ES-I3 (cell line): ENCODE results near the gene SNRPB2.

Source experiments
- H3K36me3 ChIP-seq: 2 replicates; pipeline ENCODE4 v1.6.1; 2013; ENCODE audit warnings: mild to moderate bottlenecking, low read length, control low read depth, moderate library complexity; ENCODE audit not compliant: insufficient read depth
- H3K4me1 ChIP-seq: 2 replicates; pipeline ENCODE4 v1.6.1; 2013; ENCODE audit warnings: mild to moderate bottlenecking, control low read depth, low read length; ENCODE audit not compliant: insufficient read depth
- H3K9ac ChIP-seq: 2 replicates; pipeline ENCODE4 v1.6.1; 2013; ENCODE audit warnings: low read depth, mild to moderate bottlenecking, low read length, moderate library complexity
- H3K9me3 ChIP-seq: 2 replicates; pipeline ENCODE4 v1.6.1; 2013; ENCODE audit warnings: mild to moderate bottlenecking, low read length, moderate library complexity; ENCODE audit not compliant: control insufficient read depth, insufficient read depth

The SNRPB2 gene

GRCh38 chr20:16749573-16749972, 19.7 kb downstream of the SNRPB2 start:
- no peaks in the 10 kb centered on the region for H3K9me3 ChIP-seq
- H3K4me1 ChIP-seq, result no peaks in the 10 kb centered on the region
- no peaks in the 10 kb centered on the region for H3K36me3 ChIP-seq
- H3K9ac ChIP-seq, result no peak overlapping the region

GRCh38 chr20:16752082-16752481, 22.3 kb downstream of the SNRPB2 start:
- Histone ChIP-seq H3K9me3 (peaks cover 13% of the 10 kb centered on the region), H3K4me1 (no peaks in the 10 kb centered on the region), H3K9ac (no peak overlapping the region), H3K36me3 (no peaks in the 10 kb centered on the region)

GRCh38 chr20:16752901-16753300, 23.1 kb downstream of the SNRPB2 start:
- Histone ChIP-seq H3K9ac (no peak overlapping the region), H3K4me1 (no peaks in the 10 kb centered on the region), H3K9me3 (peaks cover 15% of the 10 kb centered on the region), H3K36me3 (no peaks in the 10 kb centered on the region)

GRCh38 chr20:16758454-16759180, 28.8 kb downstream of the SNRPB2 start:
- Histone ChIP-seq H3K4me1 (peaks cover 9% of the 10 kb centered on the region), H3K9me3 (peaks cover 15% of the 10 kb centered on the region), H3K9ac (no peak overlapping the region), H3K36me3 (no peaks in the 10 kb centered on the region)

GRCh38 chr20:16759181-16759563, 29.3 kb downstream of the SNRPB2 start:
- H3K9ac ChIP-seq, result no peak overlapping the region
- H3K36me3 ChIP-seq, result no peaks in the 10 kb centered on the region
- H3K9me3 ChIP-seq, result peaks cover 15% of the 10 kb centered on the region
- H3K4me1 ChIP-seq, result peaks cover 9% of the 10 kb centered on the region

GRCh38 chr20:16760431-16761304, 30.8 kb downstream of the SNRPB2 start:
- Histone ChIP-seq H3K4me1 (peaks cover 9% of the 10 kb centered on the region), H3K9ac (no peak overlapping the region), H3K9me3 (peaks cover 11% of the 10 kb centered on the region), H3K36me3 (no peaks in the 10 kb centered on the region)

- peaks cover 4% of the 10 kb centered on the region; the same call in 1 of the 2 replicates for H3K9me3 ChIP-seq
- peaks cover 9% of the 10 kb centered on the region for H3K4me1 ChIP-seq
- no peak overlapping the region for H3K9ac ChIP-seq
- H3K36me3 ChIP-seq, result no peaks in the 10 kb centered on the region
These were observed 31.5 kb downstream of the SNRPB2 start for GRCh38 chr20:16761305-16761829.

GRCh38 chr20:16764560-16764959, 34.7 kb downstream of the SNRPB2 start:
- no peaks in the 10 kb centered on the region for H3K9me3 ChIP-seq
- H3K4me1 ChIP-seq, result peaks cover 9% of the 10 kb centered on the region
- H3K36me3 ChIP-seq, result no peaks in the 10 kb centered on the region
- H3K9ac ChIP-seq, result no peak overlapping the region

GRCh38 chr20:16771213-16771612, 41.4 kb downstream of the SNRPB2 start:
- Histone ChIP-seq H3K9me3 (no peaks in the 10 kb centered on the region), H3K9ac (no peak overlapping the region), H3K36me3 (no peaks in the 10 kb centered on the region), H3K4me1 (no peaks in the 10 kb centered on the region)

- no peaks in the 10 kb centered on the region for H3K9me3 ChIP-seq
- no peaks in the 10 kb centered on the region for H3K4me1 ChIP-seq
- no peak overlapping the region for H3K9ac ChIP-seq
- no peaks in the 10 kb centered on the region for H3K36me3 ChIP-seq
These were observed 46.1 kb downstream of the SNRPB2 start for GRCh38 chr20:16775961-16776360.

GRCh38 chr20:16777126-16777525, 47.3 kb downstream of the SNRPB2 start:
- no peaks in the 10 kb centered on the region for H3K9me3 ChIP-seq
- no peaks in the 10 kb centered on the region for H3K36me3 ChIP-seq
- H3K9ac ChIP-seq, result no peak overlapping the region
- H3K4me1 ChIP-seq, result no peaks in the 10 kb centered on the region

GRCh38 chr20:16778159-16778558, 48.3 kb downstream of the SNRPB2 start:
- Histone ChIP-seq H3K4me1 (no peaks in the 10 kb centered on the region), H3K36me3 (no peaks in the 10 kb centered on the region), H3K9me3 (no peaks in the 10 kb centered on the region), H3K9ac (no peak overlapping the region)

- H3K9ac ChIP-seq, result no peak overlapping the region
- no peaks in the 10 kb centered on the region for H3K36me3 ChIP-seq
- peaks cover 6% of the 10 kb centered on the region; the same call in 1 of the 2 replicates for H3K4me1 ChIP-seq
- H3K9me3 ChIP-seq, result no peaks in the 10 kb centered on the region
These were observed 51.7 kb downstream of the SNRPB2 start for GRCh38 chr20:16781496-16781895.

GRCh38 chr20:16785226-16785625, 55.4 kb downstream of the SNRPB2 start:
- no peaks in the 10 kb centered on the region for H3K36me3 ChIP-seq
- peaks cover 6% of the 10 kb centered on the region; the same call in 1 of the 2 replicates for H3K4me1 ChIP-seq
- no peak overlapping the region for H3K9ac ChIP-seq
- H3K9me3 ChIP-seq, result no peaks in the 10 kb centered on the region
